Neuronal stem cell (in vitro differentiated cells): Measurements from ENCODE around the gene CORO2B.
A peak's percentile ranks its signal among the peaks of the same experiment; 100 is the strongest.

ENCODE experiments used
- DNase-seq: peaks from one replicate; pipeline ENCODE4 v3.0.0-alpha.2; 2013; ENCODE audit warnings: low spot score
- H2AFZ ChIP-seq: one replicate; pipeline ENCODE4 v1.6.1; 2013; ENCODE audit warnings: mild to moderate bottlenecking, low read length, inconsistent platforms
- H2AK5ac ChIP-seq: 2 replicates; pipeline ENCODE4 v1.6.1; 2013; ENCODE audit warnings: low read depth, mild to moderate bottlenecking, inconsistent platforms, low read length, moderate library complexity, mixed read lengths
- H2BK120ac ChIP-seq: 2 replicates; pipeline ENCODE4 v1.6.1; 2013; ENCODE audit warnings: low read depth, mild to moderate bottlenecking, inconsistent platforms, low read length, moderate library complexity, mixed read lengths
- H2BK12ac ChIP-seq: one replicate; pipeline ENCODE4 v1.6.1; 2013; ENCODE audit warnings: low read length, inconsistent platforms
- H2BK15ac ChIP-seq: 2 replicates; pipeline ENCODE4 v1.6.1; 2013; ENCODE audit warnings: mild to moderate bottlenecking, low read length, inconsistent platforms, mixed read lengths
- H2BK5ac ChIP-seq: one replicate; pipeline ENCODE4 v1.6.1; 2013; ENCODE audit warnings: inconsistent platforms, mild to moderate bottlenecking, low read length, moderate library complexity
- H3K14ac ChIP-seq: one replicate; pipeline ENCODE4 v1.6.1; 2013; ENCODE audit warnings: low read length, inconsistent platforms
- H3K18ac ChIP-seq: 2 replicates; pipeline ENCODE4 v1.6.1; 2013; ENCODE audit warnings: low read length, inconsistent platforms
- H3K23ac ChIP-seq: 2 replicates; pipeline ENCODE4 v1.6.1; 2013; ENCODE audit warnings: low read depth, mild to moderate bottlenecking, mixed read lengths, low read length, inconsistent platforms; ENCODE audit not compliant: poor library complexity
- H3K27ac ChIP-seq: replicated peaks from 3 replicates; pipeline ENCODE4 v1.5.1; 2013; ENCODE audit warnings: low read length, inconsistent platforms
- H3K27me3 ChIP-seq, 3 experiments: 2 replicates each; pipeline ENCODE4 v1.6.1; 2013; ENCODE audit warnings: low read length in 3 of 3, mild to moderate bottlenecking in 2 of 3, inconsistent platforms in 1 of 3, low read depth in 1 of 3, mixed read lengths in 1 of 3, moderate library complexity in 1 of 3; ENCODE audit not compliant: control insufficient read depth in 3 of 3, insufficient read depth in 3 of 3
- H3K36me3 ChIP-seq, 2 donors: replicated peaks in 1 of 2; 2 replicates each; pipeline ENCODE4 v1.6.1; 2013; ENCODE audit warnings: low read length in 2 of 2; ENCODE audit not compliant: control insufficient read depth in 2 of 2, insufficient read depth in 2 of 2
- H3K4ac ChIP-seq: 2 replicates; pipeline ENCODE4 v1.6.1; 2013; ENCODE audit warnings: inconsistent platforms, mild to moderate bottlenecking, low read length, moderate library complexity
- H3K4me1 ChIP-seq, 2 donors: 1 replicate in 1 of 2; 2 replicates in 1 of 2; pipeline ENCODE4 v1.6.1; 2013; ENCODE audit warnings: low read length in 2 of 2, low read depth in 1 of 2; ENCODE audit not compliant: control insufficient read depth in 2 of 2, insufficient read depth in 1 of 2
- H3K4me2 ChIP-seq: one replicate; pipeline ENCODE4 v1.6.1; 2013; ENCODE audit warnings: mild to moderate bottlenecking, low read length, inconsistent platforms; ENCODE audit not compliant: insufficient read depth, poor library complexity, severe bottlenecking
- H3K4me3 ChIP-seq, 2 donors: 2 replicates each; pipeline ENCODE4 v1.5.1; 2013; ENCODE audit warnings: low read length in 2 of 2, mild to moderate bottlenecking in 2 of 2, inconsistent platforms in 1 of 2, moderate library complexity in 1 of 2
- H3K79me1 ChIP-seq: one replicate; pipeline ENCODE4 v1.6.1; 2013; ENCODE audit warnings: low read depth, mild to moderate bottlenecking, inconsistent platforms, low read length, moderate library complexity
- H3K9ac ChIP-seq: one replicate; pipeline ENCODE4 v1.6.1; 2013; ENCODE audit warnings: mild to moderate bottlenecking, low read depth, low read length, inconsistent platforms; ENCODE audit not compliant: poor library complexity
- H3K9me3 ChIP-seq, 2 donors: replicated peaks in 1 of 2; 2 replicates each; pipeline versions ENCODE3 to v1.6.1; 2013; ENCODE audit warnings: low read length in 2 of 2, mild to moderate bottlenecking in 2 of 2, inconsistent platforms in 1 of 2, low read depth in 1 of 2, mixed read lengths in 1 of 2, moderate library complexity in 1 of 2; ENCODE audit not compliant: control insufficient read depth in 2 of 2, insufficient read depth in 1 of 2
- H4K8ac ChIP-seq: one replicate; pipeline ENCODE4 v1.6.1; 2013; ENCODE audit warnings: low read depth, mild to moderate bottlenecking, inconsistent platforms, low read length, moderate library complexity
- H4K91ac ChIP-seq: one replicate; pipeline ENCODE4 v1.6.1; 2013; ENCODE audit warnings: low read length, low read depth, mild to moderate bottlenecking, inconsistent platforms; ENCODE audit not compliant: poor library complexity
- WGBS, 2 donors: extraction: QIAGEN DNeasy Blood & Tissue Kit; methylation state at CpG; one replicate each; pipeline ENCODE4 v1.1.7; 2013; ENCODE audit warnings: missing lambda C conversion rate in 2 of 2, mixed read lengths in 1 of 2; ENCODE audit not compliant: insufficient read length in 2 of 2, insufficient replicate concordance in 1 of 2; ENCODE audit errors: extremely low coverage in 2 of 2; 5-methylcytosine and 5-hydroxymethylcytosine counted together

CORO2B gene

DNA sequence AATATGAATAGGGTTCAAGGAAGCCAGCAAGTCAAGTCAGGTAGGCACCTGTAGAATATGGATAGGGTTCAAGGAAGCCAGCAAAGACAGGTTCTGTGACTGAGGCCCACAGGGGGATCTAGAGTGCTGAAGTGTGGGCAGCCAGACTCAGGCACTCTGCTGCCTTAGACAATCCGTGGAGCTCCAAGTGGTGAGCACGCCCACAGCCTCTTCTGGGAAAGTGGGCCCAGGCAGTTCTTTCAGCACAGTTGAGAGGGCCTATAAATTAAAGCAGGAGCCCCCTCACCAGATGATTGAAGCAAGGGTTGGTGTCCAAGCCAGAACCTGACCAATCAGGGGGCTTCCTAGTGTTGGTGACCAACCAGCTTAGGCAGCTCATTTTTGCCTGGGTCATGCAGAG, 190.9 kb downstream of the CORO2B start:
- H2BK120ac ChIP-seq, result no peak overlapping the region
- H2AFZ ChIP-seq, result no peak overlapping the region
- no peak overlapping the region for H2AK5ac ChIP-seq
- no peaks in the 10 kb centered on the region for H3K79me1 ChIP-seq
- H2BK15ac ChIP-seq, result no peak overlapping the region
- H2BK5ac ChIP-seq, result peak overlapping the region; percentile 30
- WGBS, 2 donors, result no CpG with 5 or more reads among the region's 2 CpGs
- no peak overlapping the region for H3K4me3 ChIP-seq
- no peak overlapping the region for H2BK12ac ChIP-seq
- no peaks in the 10 kb centered on the region for H3K9me3 ChIP-seq
- H3K9ac ChIP-seq, result no peak overlapping the region
- no peaks in the 10 kb centered on the region for H3K36me3 ChIP-seq
- no peak overlapping the region for H3K14ac ChIP-seq
- no peak overlapping the region for H4K91ac ChIP-seq
- H3K4me1 ChIP-seq, result peaks cover 0 to 2% of the 10 kb centered on the region in 2 donors
- H3K4ac ChIP-seq, result no peak overlapping the region
- H3K4me2 ChIP-seq, result no peak overlapping the region
- no peak for DNase-seq
- no peak overlapping the region for H3K27ac ChIP-seq
- H3K27me3 ChIP-seq, result peaks cover 0 to 6% (median 0%) of the 10 kb centered on the region in 3 experiments
- no peak overlapping the region for H3K18ac ChIP-seq
- H3K23ac ChIP-seq, result no peak overlapping the region
- H4K8ac ChIP-seq, result no peak overlapping the region

DNA sequence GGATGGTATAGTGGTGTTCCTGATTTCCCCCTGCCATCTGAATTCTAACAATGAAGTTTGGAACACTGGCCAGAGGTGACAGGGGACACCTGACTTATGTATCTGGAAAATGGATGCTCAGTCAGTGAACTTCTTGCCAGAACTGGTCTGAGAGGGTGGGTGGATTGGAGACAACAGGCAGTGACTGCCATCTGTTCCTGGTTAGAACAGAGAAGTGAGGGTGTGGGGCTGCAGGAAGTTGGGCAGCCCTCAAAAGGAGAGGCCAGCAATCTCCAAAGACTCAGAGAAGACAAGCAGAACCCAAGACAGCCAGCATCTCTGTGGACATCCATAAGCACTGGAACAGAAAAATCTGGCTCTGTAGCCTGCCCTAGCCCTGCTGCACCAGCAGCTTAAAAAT, 191.4 kb downstream of the CORO2B start:
- no peak overlapping the region for H2BK12ac ChIP-seq
- H2BK15ac ChIP-seq, result no peak overlapping the region
- no peaks in the 10 kb centered on the region for H3K9me3 ChIP-seq
- H2AK5ac ChIP-seq, result no peak overlapping the region
- H3K36me3 ChIP-seq, result no peaks in the 10 kb centered on the region
- H4K91ac ChIP-seq, result no peak overlapping the region
- H3K4ac ChIP-seq, result no peak overlapping the region
- no peaks in the 10 kb centered on the region for H3K79me1 ChIP-seq
- no peak overlapping the region for H2AFZ ChIP-seq
- peaks cover 0 to 6% (median 0%) of the 10 kb centered on the region in 3 experiments for H3K27me3 ChIP-seq
- H2BK120ac ChIP-seq, result no peak overlapping the region
- peak overlapping the region; percentile 30 for H2BK5ac ChIP-seq
- no peak overlapping the region for H4K8ac ChIP-seq
- no peak overlapping the region for H3K14ac ChIP-seq
- no peak overlapping the region for H3K4me3 ChIP-seq
- no peak overlapping the region for H3K18ac ChIP-seq
- no peak for DNase-seq
- peaks cover 0 to 2% of the 10 kb centered on the region in 2 donors for H3K4me1 ChIP-seq
- H3K9ac ChIP-seq, result no peak overlapping the region
- no peak overlapping the region for H3K27ac ChIP-seq
- no peak overlapping the region for H3K4me2 ChIP-seq
- H3K23ac ChIP-seq, result no peak overlapping the region

DNA sequence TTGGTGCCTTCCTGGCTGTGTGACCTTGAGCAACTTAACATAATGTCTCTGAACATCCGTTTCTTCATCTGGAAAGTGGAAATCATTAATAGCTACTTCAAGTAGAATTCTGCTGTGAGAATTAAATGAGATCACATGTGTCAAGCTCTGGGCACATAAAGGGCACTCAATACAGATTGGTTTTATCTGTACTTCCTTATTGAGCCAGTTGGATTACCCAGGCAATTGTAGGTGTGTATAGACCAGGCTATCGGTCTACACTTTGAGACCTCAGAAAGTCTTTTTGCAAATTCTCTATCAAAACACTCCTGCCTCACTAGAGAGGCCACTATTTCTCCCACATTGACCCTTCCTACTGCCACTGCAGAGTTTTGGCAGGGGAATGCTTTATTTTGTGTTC, 194.2 kb downstream of the CORO2B start:
- no CpG with 5 or more reads among the region's 2 CpGs for WGBS, 2 donors
- H3K4ac ChIP-seq, result no peak overlapping the region
- H3K4me3 ChIP-seq, result no peak overlapping the region
- no peak overlapping the region for H2AK5ac ChIP-seq
- no peaks in the 10 kb centered on the region for H3K9me3 ChIP-seq
- no peak overlapping the region for H3K4me2 ChIP-seq
- no peak overlapping the region for H3K18ac ChIP-seq
- no peak overlapping the region for H4K8ac ChIP-seq
- H3K14ac ChIP-seq, result no peak overlapping the region
- no peak overlapping the region for H2BK5ac ChIP-seq
- H3K36me3 ChIP-seq, result peaks cover 3 to 15% of the 10 kb centered on the region in 2 donors
- H2BK12ac ChIP-seq, result no peak overlapping the region
- no peak for DNase-seq
- peaks cover 2 to 3% of the 10 kb centered on the region in 2 donors for H3K4me1 ChIP-seq
- no peak overlapping the region for H3K23ac ChIP-seq
- no peak overlapping the region for H4K91ac ChIP-seq
- H2BK120ac ChIP-seq, result no peak overlapping the region
- no peaks in the 10 kb centered on the region for H3K79me1 ChIP-seq
- no peak overlapping the region for H2AFZ ChIP-seq
- H3K9ac ChIP-seq, result no peak overlapping the region
- H3K27ac ChIP-seq, result no peak overlapping the region
- H2BK15ac ChIP-seq, result no peak overlapping the region
- peaks cover 0 to 6% (median 0%) of the 10 kb centered on the region in 3 experiments for H3K27me3 ChIP-seq

DNA sequence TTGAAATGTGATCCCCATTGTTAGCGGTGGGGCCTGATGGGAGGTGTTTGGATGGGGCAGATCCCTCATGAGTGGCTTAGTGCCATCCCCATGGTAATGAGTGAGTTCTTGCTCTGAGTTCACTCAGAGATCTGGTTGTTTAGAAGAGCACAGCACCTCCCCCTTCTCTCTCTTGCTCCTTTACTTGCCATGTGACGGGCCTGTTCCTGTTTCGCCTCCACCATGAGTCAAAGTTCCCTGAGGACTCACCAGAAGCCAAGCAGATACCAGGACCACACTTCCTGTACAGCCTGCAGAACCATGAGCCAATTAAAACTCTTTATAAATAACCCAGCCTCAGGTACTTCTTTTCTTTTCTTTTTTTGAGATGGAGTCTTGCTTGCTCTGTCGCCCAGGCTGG, 195.3 kb downstream of the CORO2B start:
- no peak overlapping the region for H3K4ac ChIP-seq
- WGBS, 2 donors, result no CpG with 5 or more reads among the region's 4 CpGs
- no peaks in the 10 kb centered on the region for H3K9me3 ChIP-seq
- DNase-seq, result no peak
- peaks cover 2 to 3% of the 10 kb centered on the region in 2 donors for H3K4me1 ChIP-seq
- H2AK5ac ChIP-seq, result no peak overlapping the region
- H3K18ac ChIP-seq, result no peak overlapping the region
- H4K91ac ChIP-seq, result no peak overlapping the region
- no peak overlapping the region for H2AFZ ChIP-seq
- H3K27me3 ChIP-seq, result peaks cover 0 to 6% (median 0%) of the 10 kb centered on the region in 3 experiments
- H2BK15ac ChIP-seq, result no peak overlapping the region
- no peak overlapping the region for H2BK12ac ChIP-seq
- H3K4me3 ChIP-seq, result no peak overlapping the region
- H3K36me3 ChIP-seq, result peaks cover 3 to 26% of the 10 kb centered on the region in 2 donors
- H4K8ac ChIP-seq, result no peak overlapping the region
- no peak overlapping the region for H2BK120ac ChIP-seq
- no peak overlapping the region for H2BK5ac ChIP-seq
- no peak overlapping the region for H3K9ac ChIP-seq
- no peak overlapping the region for H3K23ac ChIP-seq
- H3K4me2 ChIP-seq, result no peak overlapping the region
- H3K79me1 ChIP-seq, result no peaks in the 10 kb centered on the region
- no peak overlapping the region for H3K27ac ChIP-seq
- H3K14ac ChIP-seq, result no peak overlapping the region
